GM10266 (cell line): ENCODE measurements around the gene TBCK.

Experiments
- DNase-seq: peaks from one replicate; pipeline ENCODE4 v3.0.0; 2012; ENCODE audit errors: extremely low spot score
- CTCF ChIP-seq: IDR thresholded peaks from 2 replicates; pipeline ENCODE4 v1.5.1; 2012; ENCODE audit warnings: mild to moderate bottlenecking, low read depth; ENCODE audit not compliant: control insufficient read depth, insufficient read depth; ENCODE audit errors: missing control alignments

TBCK gene

GRCh38 chr4:106065018-106065417 lies 251.0 kb downstream of the TBCK start:
- no peak for DNase-seq
- TF ChIP-seq CTCF = no peak

- TF ChIP-seq CTCF = no peak
- no peak for DNase-seq
Measured at GRCh38 chr4:106063009-106063408, 253.0 kb downstream of the TBCK start.

- no peak for TF ChIP-seq CTCF
- no peak for DNase-seq
Measured at GRCh38 chr4:106062452-106062875, 253.5 kb downstream of the TBCK start.

GRCh38 chr4:106058921-106059320 lies 257.1 kb downstream of the TBCK start:
- TF ChIP-seq CTCF = no peak
- DNase-seq = no peak

GRCh38 chr4:106056914-106057313 lies 259.1 kb downstream of the TBCK start:
- TF ChIP-seq CTCF = no peak
- DNase-seq = no peak

- no peak for DNase-seq
- TF ChIP-seq CTCF = no peak
Measured at GRCh38 chr4:106051514-106051913, 264.5 kb downstream of the TBCK start.

GRCh38 chr4:106049490-106049889 lies 266.5 kb downstream of the TBCK start:
- no peak for TF ChIP-seq CTCF
- no peak for DNase-seq
